Epithelial cell of proximal tubule (primary cell): Measurements from ENCODE around the gene MEMO1. TPM values are rescaled to one million over a fixed set of nuclear protein-coding genes. Genes with fewer than 3 reads are reported as not detected.
"Not testable (repeated sequence)": the region's sequence is repeated elsewhere in the genome, so short reads cannot be mapped to it uniquely, and the experiment has no call there.

Experiments used
- DNase-seq: peaks from one replicate; pipeline ENCODE4 v3.0.0-alpha.2; 2011; ENCODE audit warnings: low read depth
- H3K4me3 ChIP-seq: 2 replicates; pipeline ENCODE4 v1.5.1; 2011; ENCODE audit warnings: low read depth, mild to moderate bottlenecking, low read length
- CTCF ChIP-seq: conservative IDR thresholded peaks from 2 replicates; pipeline ENCODE4 v1.5.1; 2012; ENCODE audit warnings: low read depth, mild to moderate bottlenecking, low read length
- total RNA-seq: library from RNA; depleted of rRNA; stranded (reverse); fragments of >200 nt; gene quantifications from 2 replicates; pipeline ENCODE4 v1.2.3, GENCODE V29; 2015

Gene MEMO1
- total RNA-seq, 1 donor from 2014 or later, result 26.9 TPM

- H3K4me3 ChIP-seq, result no peak overlapping the region
- no peak for DNase-seq
- TF ChIP-seq CTCF, result no peak
Measured at GRCh38 chr2:31923662-31924061, 87.1 kb downstream of the MEMO1 start.

- H3K4me3 ChIP-seq, result no peak overlapping the region
- TF ChIP-seq CTCF, result no peak
- DNase-seq, result no peak
Measured at GRCh38 chr2:31922542-31923408, 88.0 kb downstream of the MEMO1 start.

- H3K4me3 ChIP-seq, result no peak overlapping the region
- no peak for TF ChIP-seq CTCF
- DNase-seq, result no peak
Measured at GRCh38 chr2:31920962-31921361, 89.8 kb downstream of the MEMO1 start.

GRCh38 chr2:31919499-31919898 lies 91.3 kb downstream of the MEMO1 start:
- no peak for TF ChIP-seq CTCF
- DNase-seq, result no peak
- H3K4me3 ChIP-seq, result no peak overlapping the region

- TF ChIP-seq CTCF, result no peak
- no peak for DNase-seq
- H3K4me3 ChIP-seq, result no peak overlapping the region
Measured at GRCh38 chr2:31909661-31910060, 101.1 kb downstream of the MEMO1 start.

- not testable (repeated sequence) for DNase-seq, H3K4me3 ChIP-seq
Measured at GRCh38 chr2:31907491-31907890, 103.3 kb downstream of the MEMO1 start.

GRCh38 chr2:31903109-31903780 lies 107.6 kb downstream of the MEMO1 start:
- DNase-seq, result no peak
- no peak for TF ChIP-seq CTCF
- H3K4me3 ChIP-seq, result no peak overlapping the region
